ENCODE results near the gene CBX5.
"Not testable (repeated sequence)": the region's sequence is repeated elsewhere in the genome, so short reads cannot be mapped to it uniquely, and the experiment has no call there.

DNA sequence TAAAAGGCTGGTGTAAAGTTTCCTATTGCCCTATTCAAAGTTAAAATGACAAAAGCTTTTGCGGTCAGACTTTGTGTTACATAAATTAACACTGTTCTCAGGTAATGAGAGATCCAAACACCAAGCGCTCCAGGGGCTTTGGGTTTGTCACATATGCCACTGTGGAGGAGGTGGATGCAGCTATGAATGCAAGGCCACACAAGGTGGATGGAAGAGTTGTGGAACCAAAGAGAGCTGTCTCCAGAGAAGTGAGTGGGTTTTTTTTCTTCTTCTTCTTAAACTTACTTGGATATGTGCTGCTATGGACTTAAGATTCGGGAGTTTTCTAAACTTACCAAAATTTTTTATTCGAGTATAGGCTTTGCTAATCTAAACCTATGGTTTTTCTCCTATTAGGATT lies 1.8 kb upstream of the CBX5 start:
- TF ChIP-seq, protein P1, sequence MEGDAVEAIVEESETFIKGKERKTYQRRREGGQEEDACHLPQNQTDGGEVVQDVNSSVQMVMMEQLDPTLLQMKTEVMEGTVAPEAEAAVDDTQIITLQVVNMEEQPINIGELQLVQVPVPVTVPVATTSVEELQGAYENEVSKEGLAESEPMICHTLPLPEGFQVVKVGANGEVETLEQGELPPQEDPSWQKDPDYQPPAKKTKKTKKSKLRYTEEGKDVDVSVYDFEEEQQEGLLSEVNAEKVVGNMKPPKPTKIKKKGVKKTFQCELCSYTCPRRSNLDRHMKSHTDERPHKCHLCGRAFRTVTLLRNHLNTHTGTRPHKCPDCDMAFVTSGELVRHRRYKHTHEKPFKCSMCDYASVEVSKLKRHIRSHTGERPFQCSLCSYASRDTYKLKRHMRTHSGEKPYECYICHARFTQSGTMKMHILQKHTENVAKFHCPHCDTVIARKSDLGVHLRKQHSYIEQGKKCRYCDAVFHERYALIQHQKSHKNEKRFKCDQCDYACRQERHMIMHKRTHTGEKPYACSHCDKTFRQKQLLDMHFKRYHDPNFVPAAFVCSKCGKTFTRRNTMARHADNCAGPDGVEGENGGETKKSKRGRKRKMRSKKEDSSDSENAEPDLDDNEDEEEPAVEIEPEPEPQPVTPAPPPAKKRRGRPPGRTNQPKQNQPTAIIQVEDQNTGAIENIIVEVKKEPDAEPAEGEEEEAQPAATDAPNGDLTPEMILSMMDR (IDR thresholded peaks at IDR 0.05), result not testable (repeated sequence)
- not testable (repeated sequence) for TF ChIP-seq EP300 (IDR thresholded peaks at IDR 0.05)

All from ovary (tissue), 3 donors.